ENCODE measurements around the gene CHST14. TPM values are rescaled to one million over a fixed set of nuclear protein-coding genes. Genes with fewer than 3 reads are reported as not detected.

The CHST14 gene
- total and polyA plus RNA-seq, 2 of the 8 experiments (the other 6 are each of a cell fraction or from before 2014, with no cell fraction given), result 13.4 to 20.3 TPM

GRCh38 chr15:40435710-40436089, 35.1 kb upstream of the CHST14 start:
- 13% methylated on average over 15 of the region's 15 CpGs; no CpG with 5 or more reads in 1 of the 2 experiments for WGBS, 2 experiments (ENCODE audit: extremely low coverage in 1 of 2, insufficient coverage in 1 of 2, insufficient read length in 1 of 2, insufficient replicate concordance in 2 of 2, low coverage in 1 of 2, low lambda C conversion rate in 2 of 2, missing lambda C conversion rate in 1 of 2)
- Histone ChIP-seq H2BK5ac (ENCODE audit: low read depth, low read length) (peak overlapping the region; percentile 69; the same call in 1 of the 2 replicates), H3K23me2 (ENCODE audit: low read depth, low read length) (peaks cover 26% of the 10 kb centered on the region), H3K36me3 (ENCODE audit: control insufficient read depth in 2 of 4, insufficient read depth in 4 of 4, low read length in 3 of 4) (no peaks in the 10 kb centered on the region), H2BK120ac (replicated peaks; ENCODE audit: low read depth, low read length) (no peak overlapping the region), H3K56ac (replicated peaks; ENCODE audit: insufficient read length, low read depth, low read length) (peak overlapping the region; percentile 10), H3K9ac (replicated peaks in 1 of 4; ENCODE audit: extremely low read depth in 1 of 4, low read depth in 3 of 4, low read length in 3 of 4) (no peak overlapping the region; a peak in 1 of 7 replicates), H2BK20ac (ENCODE audit: low read length) (0 out of 2 replicates have a peak overlapping the region, but pooled peaks have one; percentile 72), H3K9me3 (ENCODE audit: insufficient read depth in 2 of 2, low read depth in 1 of 2, low read length in 1 of 2) (no peaks in the 10 kb centered on the region), H4K5ac (ENCODE audit: insufficient read length, low read depth, low read length) (peak overlapping the region; percentile 51), H3K4me3 (ENCODE audit: extremely low read depth in 1 of 4, insufficient read depth in 2 of 4, low read depth in 3 of 4, low read length in 4 of 4) (peak overlapping the region; percentile 59 to 97 (median 74)), H4K91ac (replicated peaks; ENCODE audit: insufficient read length, low read length) (peak overlapping the region; percentile 58), H2BK15ac (ENCODE audit: low read length) (0 out of 2 replicates have a peak overlapping the region, but pooled peaks have one; percentile 92), H3K4ac (replicated peaks; ENCODE audit: insufficient read length, low read depth, low read length) (peak overlapping the region; percentile 19), H3K4me1 (replicated peaks in 1 of 4; ENCODE audit: control insufficient read depth in 3 of 4, insufficient read depth in 4 of 4, low read length in 3 of 4) (peaks cover 5 to 36% (median 28%) of the 10 kb centered on the region in 4 experiments), H3K27me3 (replicated peaks in 1 of 4; ENCODE audit: control insufficient read depth in 3 of 4, extremely low read depth in 1 of 4, insufficient read depth in 3 of 4, low read length in 3 of 4) (peaks cover 0 to 31% (median 18%) of the 10 kb centered on the region in 4 experiments; a peak in 5 of 7 replicates), H3K27ac (ENCODE audit: low read depth, low read length) (no peak overlapping the region), H3K4me2 (ENCODE audit: insufficient read depth in 1 of 2, low read depth in 2 of 2, low read length in 2 of 2) (peak overlapping the region; percentile 98 to 100), H3K18ac (ENCODE audit: extremely low read depth, low read length) (peak overlapping the region; percentile 99; the same call in 1 of the 2 replicates), H2AK5ac (ENCODE audit: low read depth, low read length) (no peak overlapping the region), H3K79me2 (ENCODE audit: control insufficient read depth in 1 of 2, insufficient read depth in 2 of 2, low read length in 2 of 2) (peaks cover 0 to 16% of the 10 kb centered on the region in 2 experiments; a peak in 1 of 4 replicates), H3K23ac (ENCODE audit: insufficient read length) (no peak overlapping the region), H2AFZ (ENCODE audit: low read length) (no peak overlapping the region), H3K14ac (ENCODE audit: insufficient read length) (no peak overlapping the region), H2BK12ac (ENCODE audit: low read depth, low read length) (no peak overlapping the region; the same call in 1 of the 2 replicates), H3K79me1 (ENCODE audit: low read depth, low read length) (no peaks in the 10 kb centered on the region), H4K20me1 (replicated peaks in 1 of 2; ENCODE audit: control insufficient read depth in 1 of 2, insufficient read depth in 2 of 2, low read length in 2 of 2) (peaks cover 0 to 2% of the 10 kb centered on the region in 2 experiments), H4K8ac (ENCODE audit: extremely low read depth, insufficient read depth, low read length) (no peak overlapping the region; the same call in 1 of the 2 replicates)
- TF ChIP-seq CHD2 (IDR thresholded peaks at IDR 0.05; ENCODE audit: low read length) (no peak), RBBP5 (IDR thresholded peaks at IDR 0.05; ENCODE audit: borderline replicate concordance, low read depth, low read length) (no peak), CEBPB (IDR thresholded peaks at IDR 0.05; ENCODE audit: low read depth, low read length) (no peak), E2F6 (IDR thresholded peaks at IDR 0.05) (0 out of 2 replicates have a peak, but pooled peaks have one; percentile 2), EP300 (IDR thresholded peaks at IDR 0.05; ENCODE audit: borderline replicate concordance in 1 of 2, low read depth in 2 of 2, low read length in 2 of 2) (no peak), YY1 (IDR thresholded peaks at IDR 0.05; ENCODE audit: low read depth, low read length) (0 out of 2 replicates have a peak, but pooled peaks have one; percentile 35), NRF1 (IDR thresholded peaks at IDR 0.05; ENCODE audit: low read depth, low read length) (no peak), SIN3A (conservative IDR thresholded peaks at IDR 0.05 in 1 of 2, IDR thresholded peaks at IDR 0.05 in 1 of 2; ENCODE audit: low read depth in 1 of 2, low read length in 2 of 2) (no peak), MAX (IDR thresholded peaks at IDR 0.05) (no peak; the same call in 1 of the 2 replicates), KDM4A (IDR thresholded peaks at IDR 0.05; ENCODE audit: low read depth, low read length, severe bottlenecking) (peak; percentile 20)
- FAIRE-seq (no peak), DNase-seq (ENCODE audit: low read depth in 1 of 2, low spot score in 2 of 2) (no peak)
- CTCF ChIA-PET (ENCODE audit: partially characterized antibody), result interaction anchor here (0.6 to 1.7 kb wide), 9 partner anchors 11 to 131 kb away, joined by 3 to 7 read pairs (median 4); partner anchors contain the start of gene CCDC9B
- POLR2A ChIA-PET (ENCODE audit: partially characterized antibody), result interaction anchor here (0.8 to 3.6 kb wide), 10 partner anchors 10 to 134 kb away, joined by 3 to 23 read pairs (median 3); partner anchors contain the start of genes CHST14, KNSTRN and RPUSD2
